Measurements from ENCODE around the gene ANO8.

GRCh38 chr19:17333611-17334413 lies 843 bp downstream of the ANO8 start:
- TF ChIP-seq EZH2 (IDR thresholded peaks at IDR 0.05; ENCODE audit: low read length, unreplicated experiment) (no peak), CTCF (conservative IDR thresholded peaks at IDR 0.05; ENCODE audit: low read depth, low read length) (no peak; the same call in 1 of the 2 replicates), EZH2phosphoT487 (IDR thresholded peaks at IDR 0.05; ENCODE audit: borderline replicate concordance, low read length) (no peak)
